Activated CD4-positive, alpha-beta memory T cell treated with anti-CD3 and anti-CD28 coated beads, Interleukin-2, amount 10 ng/mL, durations not matched to agents 7 days and 5 days (primary cell): Measurements from ENCODE around the gene TRIM8. TPM values are rescaled to one million over a fixed set of nuclear protein-coding genes. Genes with fewer than 3 reads are reported as not detected.

Experiments used
- CTCF ChIA-PET: fragments of 350-600 bp; sonication (Branson Sonifier 250); formaldehyde crosslinking; loops from one replicate; lab custom pipeline; 2021; ENCODE audit warnings: antibody characterized with exemption, inconsistent platforms; lab: Charles Lee
- POLR2A ChIA-PET: fragments of 350-600 bp; sonication (Branson Sonifier 250); formaldehyde crosslinking; loops from one replicate; lab custom pipeline; 2021; ENCODE audit warnings: antibody characterized with exemption; lab: Charles Lee
- DNase-seq: peaks from one replicate; pipeline ENCODE4 v3.0.0-alpha.2; 2020
- H3K27ac Mint-ChIP-seq: one replicate; pipeline ENCODE4 v1.8.0; 2021; ENCODE audit warnings: mild to moderate bottlenecking, mixed read lengths
- H3K27me3 Mint-ChIP-seq: one replicate; pipeline ENCODE4 v1.8.0; 2021; ENCODE audit warnings: mixed read lengths
- H3K36me3 Mint-ChIP-seq: one replicate; pipeline ENCODE4 v1.8.0; 2021; ENCODE audit warnings: low read depth, mixed read lengths
- H3K4me1 Mint-ChIP-seq: one replicate; pipeline ENCODE4 v1.8.0; 2021; ENCODE audit warnings: mixed read lengths
- H3K4me3 Mint-ChIP-seq: one replicate; pipeline ENCODE4 v1.8.0; 2021; ENCODE audit warnings: mild to moderate bottlenecking, mixed read lengths
- H3K9me3 Mint-ChIP-seq: one replicate; pipeline ENCODE4 v1.8.0; 2021; ENCODE audit warnings: mixed read lengths
- total RNA-seq, 2 experiments: library from RNA; stranded (reverse); gene quantifications; one replicate each; pipeline ENCODE4 v1.2.3, GENCODE V29; 2021

The TRIM8 gene, protein sequence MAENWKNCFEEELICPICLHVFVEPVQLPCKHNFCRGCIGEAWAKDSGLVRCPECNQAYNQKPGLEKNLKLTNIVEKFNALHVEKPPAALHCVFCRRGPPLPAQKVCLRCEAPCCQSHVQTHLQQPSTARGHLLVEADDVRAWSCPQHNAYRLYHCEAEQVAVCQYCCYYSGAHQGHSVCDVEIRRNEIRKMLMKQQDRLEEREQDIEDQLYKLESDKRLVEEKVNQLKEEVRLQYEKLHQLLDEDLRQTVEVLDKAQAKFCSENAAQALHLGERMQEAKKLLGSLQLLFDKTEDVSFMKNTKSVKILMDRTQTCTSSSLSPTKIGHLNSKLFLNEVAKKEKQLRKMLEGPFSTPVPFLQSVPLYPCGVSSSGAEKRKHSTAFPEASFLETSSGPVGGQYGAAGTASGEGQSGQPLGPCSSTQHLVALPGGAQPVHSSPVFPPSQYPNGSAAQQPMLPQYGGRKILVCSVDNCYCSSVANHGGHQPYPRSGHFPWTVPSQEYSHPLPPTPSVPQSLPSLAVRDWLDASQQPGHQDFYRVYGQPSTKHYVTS
- total RNA-seq, result 10 to 100 TPM; 53.0 to 56.0 TPM

DNA sequence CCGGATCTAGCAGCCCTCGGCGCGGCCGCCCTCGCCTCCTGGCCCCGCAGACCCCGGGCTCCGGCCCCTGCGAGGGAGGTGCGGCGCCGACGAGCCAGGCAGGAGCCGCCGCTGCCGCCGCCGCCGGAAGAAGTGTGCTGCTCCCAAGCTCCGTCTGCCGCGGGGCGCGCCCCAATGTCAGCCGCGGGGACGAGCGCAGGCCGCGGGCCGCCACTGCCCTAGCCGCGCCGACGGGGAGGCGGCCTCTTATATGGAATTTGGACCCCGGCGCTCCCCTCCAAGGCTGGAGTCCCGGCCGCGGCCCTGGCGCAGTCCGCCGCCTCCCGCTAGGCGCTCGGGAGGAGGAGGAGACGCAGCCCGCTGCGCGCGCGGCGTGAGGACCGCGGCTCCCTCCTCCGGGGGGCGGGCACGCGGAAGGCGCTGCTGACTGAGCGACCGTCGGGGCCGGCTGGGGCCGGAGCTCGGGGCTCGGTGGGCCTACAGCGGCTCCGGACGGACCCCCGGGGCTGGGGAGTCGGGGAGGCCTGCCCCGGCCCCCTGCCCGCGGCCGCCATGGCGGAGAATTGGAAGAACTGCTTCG, at the start of gene TRIM8:
TSS of gene TRIM8 (plus strand) at position 414 of the 580 bp plus-strand sequence. CDS start at position 553, 139 bp downstream.
- POLR2A ChIA-PET, result interaction anchor here (0.6 to 5.0 kb wide), 27 partner anchors 8 to 724 kb away, joined by 3 to 130 read pairs (median 5); partner anchors contain the start of genes ACTR1A, ARL3, C10orf95 and CNNM2
- Mint-ChIP-seq H3K27me3 (peaks cover 4% of the 10 kb centered on the region), H3K27ac (peak within 1 kb of the TSS; percentile 98), H3K36me3 (peaks cover 22% of the 10 kb centered on the region), H3K4me1 (peaks cover 38% of the 10 kb centered on the region), H3K4me3 (peak within 1 kb of the TSS; percentile 90), H3K9me3 (no peaks in the 10 kb centered on the region)
- DNase-seq, result peak; percentile 69
- CTCF ChIA-PET, result interaction anchor here (0.6 to 3.8 kb wide), 14 partner anchors 9 to 189 kb away, joined by 3 to 39 read pairs (median 6); partner anchors contain the start of genes ACTR1A, ARL3 and SFXN2

DNA sequence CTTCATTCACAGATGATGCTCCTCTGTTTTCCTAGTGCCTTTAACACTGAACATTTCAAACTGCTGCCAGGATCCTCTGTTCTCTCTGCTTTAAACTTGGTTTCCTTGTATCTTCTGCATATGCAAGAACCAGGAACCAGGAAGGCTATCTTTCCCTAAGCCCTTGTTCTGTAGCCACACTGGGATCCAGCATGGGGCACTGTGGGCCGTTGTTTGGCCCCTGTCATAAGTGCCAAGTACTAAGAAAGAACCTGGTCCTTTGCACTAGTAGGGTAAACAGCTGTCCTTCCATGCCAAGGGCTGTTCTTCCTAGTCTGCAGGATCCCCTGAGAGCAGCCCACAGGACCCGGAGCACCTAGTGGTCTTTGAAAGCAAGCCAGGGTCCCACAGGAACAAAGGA, 49.0 kb upstream of the TRIM8 start:
- DNase-seq, result no peak
- H3K27me3 Mint-ChIP-seq, result no peaks in the 10 kb centered on the region
- no peak overlapping the region for H3K4me3 Mint-ChIP-seq
- no peaks in the 10 kb centered on the region for H3K4me1 Mint-ChIP-seq
- ChIA-PET POLR2A (no interaction called here), CTCF (interaction anchor here (0.6 to 2.0 kb wide), 7 partner anchors 12 to 125 kb away, joined by 3 to 8 read pairs (median 4); partner anchors contain the start of gene SUFU)
- H3K9me3 Mint-ChIP-seq, result no peaks in the 10 kb centered on the region
- peaks cover 13% of the 10 kb centered on the region for H3K36me3 Mint-ChIP-seq
- no peak overlapping the region for H3K27ac Mint-ChIP-seq

DNA sequence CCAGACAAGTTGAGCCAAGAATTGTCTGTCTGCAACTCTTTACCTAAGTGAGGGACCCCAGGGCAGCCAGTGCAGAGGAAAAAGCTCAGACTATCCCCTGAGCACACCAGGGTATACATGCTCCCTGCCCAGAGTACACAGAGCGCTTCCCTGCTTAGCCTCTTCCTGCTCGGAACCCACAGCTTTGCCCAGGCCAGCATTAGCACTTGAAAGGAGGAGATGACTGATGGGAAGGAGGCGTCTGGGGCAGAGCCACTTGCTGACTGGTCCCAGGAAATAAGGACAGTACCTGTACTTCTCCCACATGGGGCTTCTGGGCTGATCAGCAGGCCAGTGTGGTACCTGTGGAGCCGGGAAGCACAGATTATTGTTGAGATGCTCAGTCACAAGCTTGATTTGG, 48.4 kb upstream of the TRIM8 start:
- no peak overlapping the region for H3K27ac Mint-ChIP-seq
- no peaks in the 10 kb centered on the region for H3K4me1 Mint-ChIP-seq
- H3K36me3 Mint-ChIP-seq, result peaks cover 19% of the 10 kb centered on the region
- no peaks in the 10 kb centered on the region for H3K9me3 Mint-ChIP-seq
- POLR2A ChIA-PET, result interaction anchor here (1.0 kb wide), 1 partner anchor 71 kb away, joined by 3 read pairs; no protein-coding TSS in a partner anchor
- no peaks in the 10 kb centered on the region for H3K27me3 Mint-ChIP-seq
- CTCF ChIA-PET, result interaction anchor here (0.6 to 2.0 kb wide), 8 partner anchors 12 to 125 kb away, joined by 3 to 8 read pairs (median 4); partner anchors contain the start of gene SUFU
- DNase-seq, result no peak
- H3K4me3 Mint-ChIP-seq, result no peak overlapping the region

DNA sequence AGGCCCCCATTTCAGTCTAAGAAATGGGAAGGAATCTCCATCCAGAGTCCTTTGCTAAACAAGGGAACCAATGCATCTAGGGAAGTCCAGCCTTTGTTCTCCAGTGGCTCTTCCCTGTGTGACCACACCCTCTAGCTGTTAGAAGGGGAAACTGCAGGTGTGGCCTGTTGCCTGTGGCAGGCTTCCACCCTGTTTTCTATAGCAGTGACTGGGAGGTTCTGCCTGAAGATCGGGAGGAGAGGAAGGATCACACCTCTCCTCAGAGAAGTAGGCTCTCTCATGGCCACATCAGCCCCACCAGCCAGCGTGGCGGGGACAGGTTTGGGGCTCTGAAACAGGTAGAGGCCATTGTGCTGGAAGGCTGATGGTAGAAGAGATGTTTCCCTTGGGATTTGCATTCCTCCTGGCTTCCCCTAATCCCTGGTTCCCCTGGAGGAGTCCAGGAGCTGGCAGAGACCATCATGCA, 47.7 kb upstream of the TRIM8 start:
- H3K4me1 Mint-ChIP-seq, result no peaks in the 10 kb centered on the region
- no peak overlapping the region for H3K4me3 Mint-ChIP-seq
- ChIA-PET CTCF (interaction anchor here (1.0 to 2.0 kb wide), 7 partner anchors 11 to 89 kb away, joined by 3 to 8 read pairs (median 4); no protein-coding TSS in a partner anchor), POLR2A (interaction anchor here (1.0 kb wide), 1 partner anchor 72 kb away, joined by 3 read pairs; no protein-coding TSS in a partner anchor)
- no peaks in the 10 kb centered on the region for H3K9me3 Mint-ChIP-seq
- H3K36me3 Mint-ChIP-seq, result peaks cover 21% of the 10 kb centered on the region
- no peak overlapping the region for H3K27ac Mint-ChIP-seq
- H3K27me3 Mint-ChIP-seq, result no peaks in the 10 kb centered on the region
- peak; percentile 30 for DNase-seq

DNA sequence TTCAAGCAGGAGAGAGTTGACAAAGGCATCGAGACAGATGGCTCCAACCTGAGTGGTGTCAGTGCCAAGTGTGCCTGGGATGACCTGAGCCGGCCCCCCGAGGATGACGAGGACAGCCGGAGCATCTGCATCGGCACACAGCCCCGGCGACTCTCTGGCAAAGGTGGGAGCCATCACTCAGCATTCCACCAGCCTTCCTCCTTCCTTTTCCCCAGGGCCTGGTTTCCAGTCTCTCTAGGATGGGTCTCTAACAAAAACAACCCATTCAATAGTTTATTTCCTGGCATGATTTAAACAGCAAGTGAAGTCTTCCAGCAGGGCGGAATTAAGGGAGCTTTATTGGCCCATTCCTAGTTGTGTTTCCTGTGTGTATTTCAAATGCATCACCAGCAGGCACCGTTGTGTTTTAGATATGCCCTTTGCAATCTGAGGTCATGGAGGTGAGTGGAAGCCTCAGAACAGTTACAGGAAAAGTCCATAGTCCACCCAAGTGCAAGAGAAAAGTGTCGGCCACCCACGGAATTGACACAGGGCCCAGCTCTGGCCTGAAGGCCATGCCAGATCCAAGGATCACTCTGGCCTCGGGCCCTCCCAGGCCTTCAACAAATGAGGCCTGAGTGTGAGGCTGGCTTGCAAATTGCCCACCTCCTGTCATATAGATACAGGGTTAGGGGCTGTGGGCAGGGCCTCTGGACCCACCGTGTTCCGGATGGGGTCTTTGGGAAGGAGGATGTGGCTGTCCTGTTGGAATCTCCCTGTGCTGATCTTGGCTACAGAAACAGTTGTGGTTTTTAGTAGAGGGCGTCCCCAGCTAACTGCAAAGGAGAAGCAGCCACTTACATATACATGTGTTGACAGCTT, 46.9 kb upstream of the TRIM8 start:
- no peak overlapping the region for H3K27ac Mint-ChIP-seq
- no peaks in the 10 kb centered on the region for H3K4me1 Mint-ChIP-seq
- DNase-seq, result no peak
- H3K27me3 Mint-ChIP-seq, result no peaks in the 10 kb centered on the region
- CTCF ChIA-PET, result interaction anchor here (1.0 to 2.0 kb wide), 6 partner anchors 10 to 34 kb away, joined by 3 to 8 read pairs (median 4); no protein-coding TSS in a partner anchor
- no peaks in the 10 kb centered on the region for H3K9me3 Mint-ChIP-seq
- POLR2A ChIA-PET, result interaction anchor here (1.0 kb wide), 1 partner anchor 73 kb away, joined by 3 read pairs; no protein-coding TSS in a partner anchor
- no peak overlapping the region for H3K4me3 Mint-ChIP-seq
- peaks cover 21% of the 10 kb centered on the region for H3K36me3 Mint-ChIP-seq

DNA sequence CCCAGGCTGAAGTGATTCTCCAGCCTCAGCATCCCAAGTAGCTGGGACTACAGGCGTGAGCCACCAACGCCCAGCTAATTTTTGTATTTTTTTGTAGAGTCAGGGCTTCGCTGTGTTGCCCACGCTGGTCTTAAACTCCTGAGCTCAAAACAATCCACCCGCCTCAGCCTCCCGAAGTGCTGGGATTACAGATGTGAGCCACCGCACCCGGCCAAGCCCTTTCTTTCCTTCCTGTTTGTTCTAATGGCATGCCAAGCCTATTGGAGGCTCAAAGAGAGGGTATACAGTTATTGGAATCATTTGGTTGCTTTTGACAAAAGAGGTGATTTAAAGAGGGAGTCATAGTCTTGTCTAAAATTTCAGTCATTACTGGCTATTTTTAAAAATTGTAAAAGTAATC, 46.0 kb upstream of the TRIM8 start:
- DNase-seq, result no peak
- ChIA-PET POLR2A (interaction anchor here (0.5 kb wide), 1 partner anchor 47 kb away, joined by 3 read pairs; no protein-coding TSS in a partner anchor), CTCF (no interaction called here)
- Mint-ChIP-seq H3K4me3 (no peak overlapping the region), H3K27me3 (no peaks in the 10 kb centered on the region), H3K36me3 (peaks cover 21% of the 10 kb centered on the region), H3K27ac (no peak overlapping the region), H3K9me3 (no peaks in the 10 kb centered on the region), H3K4me1 (no peaks in the 10 kb centered on the region)

DNA sequence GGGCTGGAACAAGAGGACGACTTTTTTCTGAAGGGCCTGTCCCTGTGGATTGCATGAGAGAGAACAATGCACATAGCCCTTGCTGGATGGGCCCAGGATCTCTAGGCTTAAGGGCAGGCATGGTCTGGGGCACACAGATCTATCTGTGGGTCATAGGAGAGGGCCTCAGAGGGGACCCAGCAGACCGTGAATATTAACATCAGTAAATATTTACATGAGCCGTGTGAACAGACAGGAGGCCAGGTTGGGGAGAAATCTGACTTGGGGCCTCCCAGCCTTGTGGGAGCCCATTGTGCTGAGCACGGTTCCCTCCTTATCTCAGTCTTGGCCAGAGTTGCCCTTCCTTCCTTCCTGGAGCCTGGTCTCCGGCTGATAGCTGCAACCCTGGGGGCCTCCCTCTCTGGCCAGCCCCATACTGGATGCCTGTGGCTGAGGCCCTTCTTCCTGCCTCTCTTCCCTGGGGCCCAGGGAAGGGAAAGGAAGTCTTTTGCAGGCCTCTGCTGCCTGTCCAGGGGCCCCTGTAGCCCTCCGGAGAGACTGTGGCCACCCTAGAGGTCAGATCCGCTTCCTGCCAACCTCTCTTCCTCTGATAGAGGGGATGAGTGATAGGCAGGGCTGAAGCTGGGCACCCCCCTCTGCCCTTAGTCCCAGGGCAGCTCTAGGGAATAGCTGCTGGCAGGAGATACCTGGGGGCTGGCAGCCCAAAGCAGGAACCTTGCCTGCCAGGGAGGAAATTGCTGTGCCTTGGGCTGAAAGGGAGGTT, 44.5 kb upstream of the TRIM8 start:
- POLR2A ChIA-PET, result no interaction called here
- DNase-seq, result no peak
- Mint-ChIP-seq H3K27ac (no peak overlapping the region), H3K36me3 (peaks cover 21% of the 10 kb centered on the region), H3K9me3 (no peaks in the 10 kb centered on the region), H3K4me1 (peaks cover 4% of the 10 kb centered on the region), H3K27me3 (no peaks in the 10 kb centered on the region), H3K4me3 (no peak overlapping the region)
- CTCF ChIA-PET, result no interaction called here

DNA sequence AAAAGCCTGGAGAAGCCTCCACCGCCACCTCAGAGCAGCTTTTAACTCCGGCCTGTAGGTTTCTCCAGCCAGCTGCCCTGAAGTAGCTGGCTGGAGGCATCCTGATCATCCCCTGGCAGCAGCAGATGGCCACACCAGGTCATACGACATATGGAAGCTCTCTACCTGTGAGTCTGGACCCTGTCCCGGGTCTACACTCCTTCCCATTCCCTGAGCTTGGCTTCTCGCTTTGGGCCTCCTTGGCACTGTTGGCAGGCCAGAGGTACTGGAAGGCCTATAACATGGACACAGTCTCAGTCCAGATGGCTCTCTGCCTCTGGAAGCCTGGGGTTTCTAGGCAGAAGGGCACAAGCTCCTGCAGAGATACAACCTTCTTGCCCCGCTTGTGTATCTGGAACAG, 43.5 kb upstream of the TRIM8 start:
- ChIA-PET CTCF (interaction anchor here (0.6 to 1.0 kb wide), 2 partner anchors 72 to 86 kb away, joined by 3 to 4 read pairs; no protein-coding TSS in a partner anchor), POLR2A (no interaction called here)
- DNase-seq, result no peak
- peaks cover 21% of the 10 kb centered on the region for H3K36me3 Mint-ChIP-seq
- no peaks in the 10 kb centered on the region for H3K9me3 Mint-ChIP-seq
- H3K4me1 Mint-ChIP-seq, result peaks cover 4% of the 10 kb centered on the region
- no peaks in the 10 kb centered on the region for H3K27me3 Mint-ChIP-seq
- H3K27ac Mint-ChIP-seq, result no peak overlapping the region
- H3K4me3 Mint-ChIP-seq, result no peak overlapping the region

DNA sequence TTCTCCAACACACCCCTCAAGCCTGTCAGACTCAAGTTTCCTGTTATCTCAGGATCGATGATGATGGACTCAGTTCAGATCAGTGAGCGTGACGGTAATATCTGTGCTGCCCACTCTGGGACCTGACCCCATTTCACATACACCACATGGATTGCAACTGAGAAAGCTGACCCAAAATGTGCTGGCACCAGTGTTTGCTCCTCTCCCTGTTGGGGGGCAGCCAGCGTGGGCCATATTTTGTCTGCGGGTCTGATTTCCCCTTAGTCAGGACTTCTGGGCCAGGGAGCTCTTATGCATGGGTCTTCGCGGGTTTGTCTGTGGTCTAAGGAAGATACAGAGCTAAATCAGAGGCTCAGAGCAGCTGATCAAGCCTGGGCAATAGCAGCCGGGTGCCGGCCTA, 42.6 kb upstream of the TRIM8 start:
- peaks cover 21% of the 10 kb centered on the region for H3K36me3 Mint-ChIP-seq
- ChIA-PET CTCF (interaction anchor here (0.6 to 1.5 kb wide), 5 partner anchors 10 to 479 kb away, joined by 3 to 5 read pairs (median 3); no protein-coding TSS in a partner anchor), POLR2A (no interaction called here)

DNA sequence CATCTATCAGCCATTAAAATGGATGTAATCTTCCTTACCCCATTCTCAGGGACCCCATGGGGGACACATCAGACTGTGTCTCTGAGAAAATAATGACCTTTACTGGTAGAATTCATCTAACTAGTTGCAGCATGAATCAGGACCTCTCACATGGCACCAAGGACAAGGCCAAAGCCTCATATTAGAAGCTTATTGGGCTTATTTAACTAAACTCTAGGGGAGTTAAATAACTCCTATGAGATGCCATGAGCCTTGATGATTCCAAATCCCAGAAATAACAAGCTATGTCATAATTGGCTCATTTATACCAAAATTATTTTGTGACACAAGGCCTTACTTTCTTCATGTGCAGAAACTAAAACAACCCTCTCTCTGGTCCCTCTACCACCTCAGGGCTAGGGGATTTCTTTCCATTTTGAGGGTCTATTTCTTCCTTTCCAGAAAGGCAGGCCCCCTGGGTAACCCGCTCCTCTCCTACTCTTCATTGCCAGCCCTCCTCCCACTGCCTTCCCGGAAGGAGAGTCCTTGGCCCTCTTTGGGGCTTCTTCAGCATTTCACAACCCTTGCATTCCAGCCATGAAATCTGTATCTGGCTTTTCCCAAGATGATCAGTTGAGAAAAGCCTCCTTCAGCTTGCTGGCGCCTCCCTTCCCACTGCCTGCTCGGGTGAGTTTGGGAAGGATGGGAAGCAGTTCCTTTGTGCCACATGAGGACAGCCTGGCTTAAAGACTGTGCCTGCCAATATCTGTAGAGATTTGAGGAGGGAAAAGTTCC, 41.8 kb upstream of the TRIM8 start:
- Mint-ChIP-seq H3K4me3 (no peak overlapping the region), H3K27ac (no peak overlapping the region), H3K27me3 (no peaks in the 10 kb centered on the region), H3K36me3 (peaks cover 17% of the 10 kb centered on the region), H3K4me1 (peaks cover 4% of the 10 kb centered on the region), H3K9me3 (no peaks in the 10 kb centered on the region)
- DNase-seq, result no peak
- ChIA-PET POLR2A (no interaction called here), CTCF (interaction anchor here (0.8 to 1.5 kb wide), 3 partner anchors 9 to 433 kb away, joined by 3 to 5 read pairs (median 4); no protein-coding TSS in a partner anchor)

More for the DNA sequence above, 42.6 kb upstream of the TRIM8 start:
- Mint-ChIP-seq H3K9me3 (no peaks in the 10 kb centered on the region), H3K4me1 (peaks cover 4% of the 10 kb centered on the region), H3K27me3 (no peaks in the 10 kb centered on the region), H3K4me3 (no peak overlapping the region), H3K27ac (no peak overlapping the region)
- no peak for DNase-seq

DNA sequence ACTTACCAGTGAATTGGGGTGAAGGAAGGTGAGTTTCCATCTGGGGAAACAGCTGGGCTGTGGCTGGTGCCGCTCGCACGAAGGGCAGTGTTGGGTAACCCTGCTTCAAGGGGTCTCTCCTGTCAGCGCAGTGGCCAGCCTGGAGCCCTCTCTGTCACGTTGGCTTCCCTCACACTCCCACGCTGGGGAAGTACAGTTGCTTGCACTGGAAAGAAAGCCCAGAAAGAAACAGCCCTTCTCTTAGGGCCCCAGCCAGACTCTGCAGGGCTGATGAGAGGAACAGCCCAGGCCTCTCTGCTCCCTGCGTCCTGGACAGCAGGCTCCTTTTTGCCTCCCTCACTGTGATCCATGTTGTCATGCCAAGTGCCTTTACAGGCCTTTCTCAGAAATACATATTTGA, 40.3 kb upstream of the TRIM8 start:
- H3K27me3 Mint-ChIP-seq, result no peaks in the 10 kb centered on the region
- H3K4me3 Mint-ChIP-seq, result no peak overlapping the region
- no peaks in the 10 kb centered on the region for H3K9me3 Mint-ChIP-seq
- DNase-seq, result no peak
- ChIA-PET POLR2A (no interaction called here), CTCF (no interaction called here)
- H3K4me1 Mint-ChIP-seq, result peaks cover 4% of the 10 kb centered on the region
- H3K36me3 Mint-ChIP-seq, result peaks cover 11% of the 10 kb centered on the region
- H3K27ac Mint-ChIP-seq, result no peak overlapping the region
